ENCODE results near the gene HIC1.

HIC1 gene

GRCh38 chr17:2022647-2023240 lies 32.2 kb upstream of the HIC1 start:
- DNase-seq (ENCODE audit: low read depth): no peak
- no peak for TF ChIP-seq CTCF (conservative IDR thresholded peaks at IDR 0.05; ENCODE audit: low read length)
- no peak overlapping the region for H3K4me3 ChIP-seq (ENCODE audit: low read length)

- no peak for TF ChIP-seq CTCF (conservative IDR thresholded peaks at IDR 0.05; ENCODE audit: low read length)
- no peak for DNase-seq (ENCODE audit: low read depth)
- H3K4me3 ChIP-seq (ENCODE audit: low read length): no peak overlapping the region
These were observed 31.6 kb upstream of the HIC1 start for GRCh38 chr17:2023256-2023655.

DNA sequence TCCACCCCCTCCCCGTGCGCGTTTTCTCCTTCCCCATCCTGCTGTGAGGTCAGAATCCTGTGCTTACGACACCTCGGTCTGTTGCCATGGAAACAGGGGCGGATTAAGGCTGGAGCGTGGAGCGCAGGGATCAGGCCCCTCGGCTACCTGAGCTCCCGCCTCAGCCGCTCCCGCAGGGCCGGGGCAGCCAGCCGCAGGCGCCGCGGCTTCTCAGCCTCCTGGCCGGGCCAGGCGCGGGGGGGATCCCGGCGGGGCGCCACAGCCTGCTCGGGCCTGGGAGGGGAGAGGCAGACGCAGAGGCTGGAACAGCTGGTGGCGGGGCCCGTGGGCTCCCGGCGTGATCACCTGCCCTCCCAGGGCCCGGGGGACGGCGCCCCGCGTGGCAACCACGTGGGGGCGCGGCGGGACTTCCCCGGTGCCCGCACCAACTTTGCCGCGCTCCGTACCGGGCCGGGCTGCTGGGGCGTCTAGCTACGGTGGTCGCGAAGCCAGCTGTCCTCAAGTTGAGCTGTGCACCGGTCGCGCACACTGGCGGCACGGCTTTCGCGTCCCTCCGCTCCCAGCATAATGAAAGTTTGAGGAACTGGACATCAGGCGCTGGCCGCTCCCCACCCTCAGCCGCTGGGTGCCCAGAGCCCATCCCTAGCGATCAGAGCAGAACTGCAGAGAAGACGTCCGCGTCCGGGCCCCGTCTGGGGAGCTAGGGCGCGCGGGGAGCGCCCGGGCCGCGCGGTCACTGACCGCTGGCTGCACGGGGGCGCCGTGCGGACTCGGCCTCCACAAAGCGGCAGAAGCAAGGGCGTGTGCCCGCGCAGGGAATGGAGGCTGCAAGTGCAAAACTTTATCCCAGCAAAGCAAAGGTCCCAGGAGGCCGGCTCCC lies 31.0 kb upstream of the HIC1 start:
- no peak for TF ChIP-seq CTCF (conservative IDR thresholded peaks at IDR 0.05; ENCODE audit: low read length)
- peak overlapping the region; percentile 47 for H3K4me3 ChIP-seq (ENCODE audit: low read length)
- peak; percentile 43 for DNase-seq (ENCODE audit: low read depth)

- no peak for TF ChIP-seq CTCF (conservative IDR thresholded peaks at IDR 0.05; ENCODE audit: low read length)
- DNase-seq (ENCODE audit: low read depth): no peak
These were observed 30.2 kb upstream of the HIC1 start for GRCh38 chr17:2024572-2025219.

GRCh38 chr17:2025220-2025621 lies 29.7 kb upstream of the HIC1 start, which contains the start of gene RTN4RL1:
RTN4RL1 (minus strand) TSS chr17:2025334; CDS start chr17:2024865, 469 bp downstream.
- H3K4me3 ChIP-seq (ENCODE audit: low read length): peak within 1 kb of the TSS; percentile 50
- TF ChIP-seq CTCF (conservative IDR thresholded peaks at IDR 0.05; ENCODE audit: low read length): no peak
- DNase-seq (ENCODE audit: low read depth): peak; percentile 55

More at GRCh38 chr17:2024572-2025219, 30.2 kb upstream of the HIC1 start:
- peak overlapping the region; percentile 50 for H3K4me3 ChIP-seq (ENCODE audit: low read length)

- peak overlapping the region; percentile 50 for H3K4me3 ChIP-seq (ENCODE audit: low read length)
- peak; percentile 55 for DNase-seq (ENCODE audit: low read depth)
- peak; percentile 76 for TF ChIP-seq CTCF (conservative IDR thresholded peaks at IDR 0.05; ENCODE audit: low read length)
These were observed 29.1 kb upstream of the HIC1 start for GRCh38 chr17:2025622-2026309.
